Stimulated activated effector memory CD8-positive, alpha-beta T cell treated with anti-CD3 and anti-CD28 coated beads, Interleukin-12 subunit alpha, Interleukin-12 subunit beta, amount 100 ng/mL, for 72 hours (primary cell): ENCODE results near the gene AMPD3.

ENCODE experiments used
- ATAC-seq: fragments of 150-1000 bp; cut with Tn5 transposase; 2 replicates; pipeline ENCODE4 v1.10.0; 2021
- DNase-seq, 2 donors: peaks; one replicate each; pipeline ENCODE4 v3.0.0; 2021 to 2022; ENCODE audit warnings: low spot score in 2 of 2
- H3K27ac Mint-ChIP-seq: one replicate; pipeline ENCODE4 v1.8.0; 2022; ENCODE audit warnings: mild to moderate bottlenecking, mixed read lengths
- H3K36me3 Mint-ChIP-seq: one replicate; pipeline ENCODE4 v1.8.0; 2022; ENCODE audit warnings: mild to moderate bottlenecking, mixed read lengths
- H3K4me1 Mint-ChIP-seq: one replicate; pipeline ENCODE4 v1.8.0; 2022; ENCODE audit warnings: mixed read lengths
- H3K4me3 Mint-ChIP-seq: one replicate; pipeline ENCODE4 v1.8.0; 2022; ENCODE audit warnings: mild to moderate bottlenecking, mixed read lengths
- H3K9me3 Mint-ChIP-seq: one replicate; pipeline ENCODE4 v1.8.0; 2022; ENCODE audit warnings: mixed read lengths

AMPD3 gene

GRCh38 chr11:10499452-10499851 lies 44.4 kb downstream of the AMPD3 start:
- Mint-ChIP-seq H3K9me3 (no peaks in the 10 kb centered on the region), H3K27ac (peak overlapping the region; percentile 78), H3K4me3 (no peak overlapping the region), H3K36me3 (peaks cover 91% of the 10 kb centered on the region), H3K4me1 (no peaks in the 10 kb centered on the region)
- ATAC-seq (no peak), DNase-seq (peak in 1 of 2 donors; percentile 40)

DNA sequence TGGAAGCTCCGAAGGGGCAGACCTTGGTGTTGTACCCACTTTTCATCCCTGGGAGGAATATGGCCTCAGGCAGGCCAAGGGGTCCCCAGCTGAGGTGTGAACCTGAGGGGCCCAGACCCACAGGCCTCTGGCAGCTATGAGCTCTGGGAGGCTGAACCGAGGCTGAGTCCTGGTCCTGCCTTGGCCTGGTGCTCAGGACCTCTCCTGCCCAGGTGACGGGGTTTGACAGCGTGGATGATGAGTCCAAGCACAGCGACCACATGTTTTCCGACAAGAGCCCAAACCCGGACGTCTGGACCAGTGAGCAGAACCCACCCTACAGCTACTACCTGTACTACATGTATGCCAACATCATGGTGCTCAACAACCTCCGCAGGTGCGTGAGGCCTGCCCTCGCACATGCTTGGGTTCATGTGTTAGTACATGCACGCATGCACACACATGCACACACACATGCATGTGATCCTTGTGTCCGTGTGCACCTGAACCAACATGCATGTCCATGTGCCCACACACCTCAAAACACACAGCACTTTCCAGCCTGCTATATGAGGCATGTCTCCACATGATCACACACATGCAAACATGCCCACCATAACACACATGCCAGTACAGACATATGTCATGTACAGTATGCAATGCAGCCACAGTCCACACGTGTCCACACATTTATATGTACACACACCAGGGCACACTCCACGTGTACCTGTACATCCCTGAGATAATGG lies 45.0 kb downstream of the AMPD3 start:
- peak overlapping the region; percentile 78 for H3K27ac Mint-ChIP-seq

DNA sequence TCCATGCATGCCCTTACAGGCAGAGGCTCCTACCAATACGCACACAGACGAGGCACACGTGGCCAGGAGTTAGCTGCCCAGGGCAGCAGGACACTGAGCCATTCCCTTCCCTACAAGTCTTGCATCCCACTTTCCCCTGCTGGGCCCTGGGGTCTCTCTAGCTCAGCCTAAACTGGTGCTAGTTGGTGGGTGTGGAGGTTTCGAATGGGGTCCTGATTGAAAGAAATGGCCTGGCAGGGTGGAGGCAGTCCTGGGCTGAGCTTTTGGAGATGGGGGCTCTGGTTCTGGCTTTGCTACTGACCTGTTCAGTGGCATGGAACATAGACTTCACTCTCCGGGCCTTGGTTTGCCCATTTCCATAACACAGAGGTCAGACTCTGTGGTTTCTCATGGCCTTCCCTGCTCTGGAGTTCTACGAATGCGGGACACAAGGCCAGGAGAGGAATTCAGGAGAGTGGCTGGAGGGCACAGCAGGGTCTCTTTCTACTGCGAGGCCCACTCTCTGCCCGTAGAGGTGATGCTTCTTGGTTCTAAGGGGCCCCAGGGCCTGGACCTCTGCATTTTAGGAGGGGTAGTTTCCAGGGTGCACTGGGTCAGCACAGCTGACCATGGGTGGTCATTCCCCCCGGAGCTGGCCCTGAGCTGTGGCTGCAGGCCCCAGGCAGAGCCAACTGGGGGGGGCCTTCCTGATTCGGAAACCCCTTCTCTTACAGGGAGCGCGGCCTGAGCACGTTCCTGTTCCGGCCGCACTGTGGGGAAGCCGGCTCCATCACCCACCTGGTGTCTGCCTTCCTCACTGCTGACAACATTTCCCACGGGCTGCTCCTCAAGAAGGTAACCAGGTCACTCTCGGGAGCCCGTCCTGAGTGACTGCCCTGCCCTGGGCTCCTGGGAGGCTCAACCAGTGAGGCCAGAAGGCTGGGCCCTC lies 46.0 kb downstream of the AMPD3 start:
- no peaks in the 10 kb centered on the region for H3K9me3 Mint-ChIP-seq
- H3K27ac Mint-ChIP-seq: no peak overlapping the region
- ATAC-seq (no peak), DNase-seq (peak in 1 of 2 donors; percentile 44)
- H3K36me3 Mint-ChIP-seq: peaks cover 91% of the 10 kb centered on the region
- no peak overlapping the region for H3K4me3 Mint-ChIP-seq
- no peaks in the 10 kb centered on the region for H3K4me1 Mint-ChIP-seq

More for the DNA sequence above, 45.0 kb downstream of the AMPD3 start:
- Mint-ChIP-seq H3K9me3 (no peaks in the 10 kb centered on the region), H3K36me3 (peaks cover 91% of the 10 kb centered on the region), H3K4me1 (no peaks in the 10 kb centered on the region), H3K4me3 (no peak overlapping the region)
- DNase-seq: peak in 1 of 2 donors; percentile 33
- ATAC-seq: no peak

GRCh38 chr11:10502065-10502680 lies 47.1 kb downstream of the AMPD3 start:
- ATAC-seq (no peak), DNase-seq (peak in 1 of 2 donors; percentile 26)
- Mint-ChIP-seq H3K4me1 (no peaks in the 10 kb centered on the region), H3K9me3 (no peaks in the 10 kb centered on the region), H3K27ac (peak overlapping the region; percentile 36), H3K36me3 (peaks cover 79% of the 10 kb centered on the region), H3K4me3 (no peak overlapping the region)

DNA sequence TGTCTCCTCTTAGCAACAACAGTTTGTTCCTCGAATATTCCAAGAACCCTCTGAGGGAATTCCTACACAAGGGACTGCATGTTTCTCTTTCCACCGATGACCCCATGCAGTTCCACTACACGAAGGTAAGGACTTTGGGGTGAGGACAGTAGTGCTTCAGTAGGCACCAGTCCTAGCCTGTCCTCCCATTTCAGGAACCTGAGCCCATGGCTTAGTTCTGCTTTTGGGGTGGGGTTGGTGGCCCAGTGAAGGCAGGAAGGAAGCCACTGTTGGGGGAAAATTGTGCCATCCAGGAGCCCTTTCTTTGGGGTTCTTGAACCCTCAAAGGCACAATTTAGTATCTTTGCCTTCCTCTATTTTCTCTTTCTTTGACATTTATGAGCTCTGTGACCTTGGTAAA lies 47.7 kb downstream of the AMPD3 start:
- Mint-ChIP-seq H3K27ac (peak overlapping the region; percentile 36), H3K9me3 (no peaks in the 10 kb centered on the region), H3K4me1 (no peaks in the 10 kb centered on the region), H3K36me3 (peaks cover 74% of the 10 kb centered on the region), H3K4me3 (no peak overlapping the region)
- ATAC-seq: no peak
- DNase-seq: peak in 1 of 2 donors; percentile 40

DNA sequence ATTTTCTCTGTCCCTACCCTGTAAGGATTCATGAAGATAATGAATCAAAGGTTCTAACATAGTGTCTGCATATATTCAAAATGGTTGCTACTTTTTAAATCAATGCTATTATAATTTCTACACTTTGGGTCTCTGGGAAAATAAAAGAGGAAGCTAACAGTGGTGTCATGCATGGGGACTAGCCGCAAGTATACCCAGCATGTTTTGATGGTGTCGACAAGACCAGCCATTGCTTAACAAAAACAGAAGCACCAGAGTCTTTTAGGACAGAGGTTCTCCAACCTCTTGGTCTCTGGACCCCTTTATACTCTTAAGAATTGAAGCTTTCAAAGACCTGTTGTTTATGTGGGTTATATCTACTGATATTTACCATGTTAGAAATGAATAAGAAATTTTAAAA lies 48.2 kb downstream of the AMPD3 start:
- Mint-ChIP-seq H3K4me1 (no peaks in the 10 kb centered on the region), H3K27ac (peak overlapping the region; percentile 36), H3K4me3 (no peak overlapping the region), H3K36me3 (peaks cover 69% of the 10 kb centered on the region), H3K9me3 (no peaks in the 10 kb centered on the region)
- DNase-seq (no peak), ATAC-seq (no peak)

DNA sequence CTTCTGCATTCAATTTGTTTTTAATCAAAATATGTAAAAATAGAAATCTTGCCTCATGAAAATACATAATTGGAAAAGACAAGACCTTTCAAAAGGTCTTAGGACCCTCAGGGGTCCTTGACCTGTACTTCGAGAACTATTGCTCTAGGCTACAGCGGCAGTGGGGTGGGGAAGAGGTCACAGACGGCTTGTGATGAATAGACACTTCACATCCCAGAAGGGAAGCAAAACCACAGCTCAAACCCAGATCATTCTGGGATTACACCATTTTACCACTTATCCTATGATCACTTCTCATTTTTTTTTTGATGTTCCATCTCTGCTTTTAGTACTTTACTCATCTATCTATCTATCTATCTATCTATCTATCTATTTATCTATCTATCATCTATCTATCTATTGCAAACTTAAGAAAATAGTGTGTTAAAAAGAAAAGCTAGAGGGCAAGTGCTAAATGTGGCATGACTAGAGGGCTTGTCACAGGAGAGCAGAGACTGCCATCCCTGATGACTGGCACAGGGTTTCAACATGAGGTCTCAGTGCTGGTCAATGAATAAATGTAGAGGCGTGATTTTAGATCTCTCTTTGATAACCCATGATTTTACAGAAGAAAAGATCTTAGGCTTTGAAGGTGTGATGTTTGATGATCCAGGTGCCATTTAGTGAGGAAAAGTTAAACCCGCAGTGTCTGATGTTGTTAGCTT lies 48.9 kb downstream of the AMPD3 start:
- no peaks in the 10 kb centered on the region for H3K4me1 Mint-ChIP-seq
- DNase-seq: peak in 1 of 2 donors; percentile 25
- H3K9me3 Mint-ChIP-seq: no peaks in the 10 kb centered on the region
- ATAC-seq: no peak
- H3K36me3 Mint-ChIP-seq: peaks cover 65% of the 10 kb centered on the region
- H3K27ac Mint-ChIP-seq: no peak overlapping the region
- H3K4me3 Mint-ChIP-seq: no peak overlapping the region

- Mint-ChIP-seq H3K4me1 (no peaks in the 10 kb centered on the region), H3K9me3 (no peaks in the 10 kb centered on the region), H3K27ac (peak overlapping the region; percentile 73), H3K36me3 (peaks cover 60% of the 10 kb centered on the region), H3K4me3 (no peak overlapping the region)
- ATAC-seq: no peak
- peak in 1 of 2 donors; percentile 30 for DNase-seq
Measured at GRCh38 chr11:10504490-10504889, 49.4 kb downstream of the AMPD3 start.

DNA sequence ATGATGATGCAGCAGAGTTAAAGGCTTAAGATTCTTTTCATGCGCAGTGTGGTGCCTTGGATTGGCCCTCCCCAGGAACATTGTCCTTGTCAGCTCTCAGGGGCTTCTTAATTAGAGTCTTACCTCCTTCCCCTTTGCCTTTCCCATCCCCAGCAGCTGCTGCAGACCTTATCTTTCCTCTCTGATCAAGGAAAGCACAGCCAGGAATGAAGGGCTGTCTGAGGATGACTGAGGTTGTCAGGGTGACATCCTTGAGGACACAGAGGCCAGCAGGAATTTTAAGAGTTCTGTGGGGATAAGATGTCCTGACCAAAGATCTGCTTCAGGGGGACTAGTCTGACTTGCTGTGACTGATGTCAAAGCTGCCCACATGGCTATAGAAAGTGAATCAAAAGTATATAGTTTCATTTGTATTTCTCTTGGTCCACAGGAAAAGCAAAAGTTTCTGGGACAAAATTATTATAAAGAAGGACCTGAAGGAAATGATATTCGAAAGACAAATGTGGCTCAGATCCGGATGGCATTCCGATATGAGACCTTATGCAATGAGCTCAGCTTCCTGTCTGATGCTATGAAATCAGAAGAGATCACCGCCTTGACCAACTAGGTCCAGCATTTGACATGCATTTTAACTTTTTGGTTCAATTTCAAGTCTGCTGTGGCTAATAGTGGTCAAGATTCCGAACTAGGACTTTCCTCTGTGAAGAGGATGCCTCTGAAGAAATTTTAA lies 50.4 kb downstream of the AMPD3 start:
- Mint-ChIP-seq H3K4me3 (no peak overlapping the region), H3K36me3 (peaks cover 52% of the 10 kb centered on the region), H3K4me1 (no peaks in the 10 kb centered on the region), H3K9me3 (no peaks in the 10 kb centered on the region), H3K27ac (peak overlapping the region; percentile 73)
- no peak for ATAC-seq
- DNase-seq: peak in 1 of 2 donors; percentile 35

DNA sequence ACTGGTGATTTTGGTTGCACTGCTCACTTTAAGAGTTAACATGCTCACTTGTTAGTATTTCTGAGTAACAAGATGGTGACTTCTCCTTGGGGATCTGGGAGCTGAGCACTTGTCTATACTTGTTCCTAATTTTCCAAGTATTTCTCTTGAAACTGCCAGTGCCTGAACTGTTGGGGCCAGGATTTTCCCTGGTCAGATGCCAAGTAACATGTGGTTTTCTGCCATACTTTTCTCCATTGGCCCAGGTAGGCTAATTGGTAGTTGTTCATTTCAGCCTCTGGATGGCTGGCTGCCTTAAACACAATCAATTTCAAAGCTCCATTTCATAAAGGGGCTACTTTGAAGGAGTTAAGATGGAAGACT lies 50.9 kb downstream of the AMPD3 start:
- no peak for ATAC-seq
- Mint-ChIP-seq H3K4me1 (no peaks in the 10 kb centered on the region), H3K36me3 (peaks cover 51% of the 10 kb centered on the region), H3K4me3 (no peak overlapping the region), H3K9me3 (no peaks in the 10 kb centered on the region), H3K27ac (no peak overlapping the region)
- peak in 1 of 2 donors; percentile 25 for DNase-seq

DNA sequence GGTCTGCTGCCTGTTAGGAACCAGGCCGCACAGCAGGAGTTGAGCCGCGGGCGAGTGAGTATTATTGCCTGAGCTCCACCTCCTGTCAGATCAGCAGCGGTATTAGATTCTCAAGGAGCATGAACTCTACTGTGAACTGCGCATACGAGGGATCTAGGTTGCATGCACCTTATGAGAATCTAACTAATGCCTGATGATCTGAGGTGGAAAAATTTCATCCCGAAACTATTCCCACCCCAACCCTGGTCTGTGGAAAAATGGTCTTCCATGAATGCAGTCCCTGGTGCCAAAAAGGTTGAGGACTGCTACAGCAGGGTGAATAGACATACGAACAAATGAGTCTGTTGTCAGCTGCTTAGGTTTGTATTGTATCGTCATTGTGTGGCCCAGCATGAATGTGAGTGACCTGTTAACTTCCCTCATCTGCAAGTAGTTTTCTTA lies 56.1 kb downstream of the AMPD3 start:
- Mint-ChIP-seq H3K27ac (no peak overlapping the region), H3K9me3 (no peaks in the 10 kb centered on the region), H3K4me3 (no peak overlapping the region), H3K4me1 (no peaks in the 10 kb centered on the region), H3K36me3 (peaks cover 42% of the 10 kb centered on the region)
- no peak for ATAC-seq
- no peak for DNase-seq

- no peak for ATAC-seq
- Mint-ChIP-seq H3K9me3 (no peaks in the 10 kb centered on the region), H3K4me1 (no peaks in the 10 kb centered on the region), H3K36me3 (peaks cover 68% of the 10 kb centered on the region), H3K4me3 (no peak overlapping the region), H3K27ac (no peak overlapping the region)
- no peak for DNase-seq
Measured at GRCh38 chr11:10514202-10514601, 59.1 kb downstream of the AMPD3 start.

- H3K4me3 Mint-ChIP-seq: no peak overlapping the region
- ATAC-seq: no peak
- no peaks in the 10 kb centered on the region for H3K4me1 Mint-ChIP-seq
- DNase-seq: no peak
- H3K27ac Mint-ChIP-seq: no peak overlapping the region
- H3K9me3 Mint-ChIP-seq: no peaks in the 10 kb centered on the region
- H3K36me3 Mint-ChIP-seq: peaks cover 73% of the 10 kb centered on the region
Measured at GRCh38 chr11:10514709-10515108, 59.6 kb downstream of the AMPD3 start.

DNA sequence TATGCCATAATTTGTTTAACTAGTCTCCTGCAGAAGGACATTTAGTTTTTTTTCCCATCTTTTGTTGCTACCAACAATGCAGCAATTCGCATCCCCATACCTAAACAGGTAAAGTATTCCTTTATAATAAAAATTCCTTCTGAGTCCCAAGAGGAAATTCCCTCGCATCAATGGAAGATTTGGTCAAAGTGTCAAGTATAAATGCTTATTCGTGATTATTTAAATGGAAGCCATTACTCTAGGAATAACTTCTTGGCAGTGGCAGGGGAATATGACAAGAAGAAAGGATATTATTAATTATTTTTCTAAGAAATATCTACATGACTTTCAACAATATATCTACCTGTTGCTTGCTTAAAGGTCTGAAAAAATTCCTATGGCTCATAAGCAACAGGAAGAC lies 60.4 kb downstream of the AMPD3 start:
- DNase-seq: no peak
- ATAC-seq: no peak
- H3K4me1 Mint-ChIP-seq: no peaks in the 10 kb centered on the region
- peaks cover 75% of the 10 kb centered on the region for H3K36me3 Mint-ChIP-seq
- H3K4me3 Mint-ChIP-seq: no peak overlapping the region
- peak overlapping the region; percentile 36 for H3K27ac Mint-ChIP-seq
- H3K9me3 Mint-ChIP-seq: no peaks in the 10 kb centered on the region
